Ectodermal cell (in vitro differentiated cells): Measurements from ENCODE around the gene MBNL2.

ENCODE experiments used
- H3K27ac ChIP-seq: 2 replicates; pipeline ENCODE4 v1.7.0; 2013; ENCODE audit warnings: mild to moderate bottlenecking, low read depth, low read length; ENCODE audit not compliant: insufficient read depth, poor library complexity, severe bottlenecking
- H3K27me3 ChIP-seq: 2 replicates; pipeline ENCODE4 v1.7.0; 2013; ENCODE audit warnings: mild to moderate bottlenecking, low read length; ENCODE audit not compliant: insufficient read depth, control insufficient read depth, poor library complexity, severe bottlenecking
- H3K36me3 ChIP-seq: one replicate; pipeline ENCODE4 v1.7.0; 2013; ENCODE audit warnings: low read length; ENCODE audit not compliant: control insufficient read depth, insufficient read depth
- H3K4me1 ChIP-seq: one replicate; pipeline ENCODE4 v1.7.0; 2013; ENCODE audit warnings: low read length; ENCODE audit not compliant: control insufficient read depth, insufficient read depth
- H3K4me3 ChIP-seq: 2 replicates; pipeline ENCODE4 v1.7.0; 2013; ENCODE audit warnings: low read depth, low read length, control low read depth; ENCODE audit not compliant: insufficient read depth
- H3K9me3 ChIP-seq: 2 replicates; pipeline ENCODE4 v1.7.0; 2013; ENCODE audit warnings: mild to moderate bottlenecking, low read length, moderate library complexity; ENCODE audit not compliant: control insufficient read depth
- WGBS, 2 experiments: methylation state at CpG; one replicate each; pipeline ENCODE4 v1.1.7; 2013; ENCODE audit warnings: missing lambda C conversion rate in 2 of 2; 5-methylcytosine and 5-hydroxymethylcytosine counted together

The MBNL2 gene

GRCh38 chr13:97250560-97250959 lies 28.4 kb downstream of the MBNL2 start:
- H3K27ac ChIP-seq, result no peak overlapping the region
- no peaks in the 10 kb centered on the region for H3K4me1 ChIP-seq
- no peaks in the 10 kb centered on the region for H3K27me3 ChIP-seq
- H3K36me3 ChIP-seq, result no peaks in the 10 kb centered on the region
- H3K4me3 ChIP-seq, result no peak overlapping the region
- no peaks in the 10 kb centered on the region for H3K9me3 ChIP-seq

GRCh38 chr13:97252735-97253134 lies 30.6 kb downstream of the MBNL2 start:
- H3K4me1 ChIP-seq, result no peaks in the 10 kb centered on the region
- H3K9me3 ChIP-seq, result no peaks in the 10 kb centered on the region
- H3K36me3 ChIP-seq, result no peaks in the 10 kb centered on the region
- no peak overlapping the region for H3K27ac ChIP-seq
- no peaks in the 10 kb centered on the region for H3K27me3 ChIP-seq
- WGBS, 2 experiments, result 100% methylated on average over 1 of the region's 1 CpG; no CpG with 5 or more reads in 1 of the 2 experiments
- H3K4me3 ChIP-seq, result no peak overlapping the region

- H3K27ac ChIP-seq, result no peak overlapping the region
- WGBS, 2 experiments, result 88 to 92% methylated on average over 6 of the region's 8 CpGs
- no peaks in the 10 kb centered on the region for H3K36me3 ChIP-seq
- no peaks in the 10 kb centered on the region for H3K4me1 ChIP-seq
- H3K27me3 ChIP-seq, result no peaks in the 10 kb centered on the region
- no peaks in the 10 kb centered on the region for H3K9me3 ChIP-seq
- no peak overlapping the region for H3K4me3 ChIP-seq
Measured at GRCh38 chr13:97253581-97254293, 31.6 kb downstream of the MBNL2 start.

GRCh38 chr13:97254816-97255215 lies 32.7 kb downstream of the MBNL2 start:
- Histone ChIP-seq H3K36me3 (no peaks in the 10 kb centered on the region), H3K27me3 (no peaks in the 10 kb centered on the region), H3K4me1 (no peaks in the 10 kb centered on the region), H3K4me3 (no peak overlapping the region), H3K27ac (no peak overlapping the region), H3K9me3 (no peaks in the 10 kb centered on the region)
- WGBS, 2 experiments, result 86 to 96% methylated on average over 2 of the region's 2 CpGs

GRCh38 chr13:97255515-97256021 lies 33.4 kb downstream of the MBNL2 start:
- Histone ChIP-seq H3K27me3 (no peaks in the 10 kb centered on the region), H3K27ac (no peak overlapping the region), H3K36me3 (no peaks in the 10 kb centered on the region), H3K4me1 (no peaks in the 10 kb centered on the region), H3K9me3 (no peaks in the 10 kb centered on the region), H3K4me3 (no peak overlapping the region)
- 93% methylated on average over 3 of the region's 3 CpGs for WGBS, 2 experiments

DNA sequence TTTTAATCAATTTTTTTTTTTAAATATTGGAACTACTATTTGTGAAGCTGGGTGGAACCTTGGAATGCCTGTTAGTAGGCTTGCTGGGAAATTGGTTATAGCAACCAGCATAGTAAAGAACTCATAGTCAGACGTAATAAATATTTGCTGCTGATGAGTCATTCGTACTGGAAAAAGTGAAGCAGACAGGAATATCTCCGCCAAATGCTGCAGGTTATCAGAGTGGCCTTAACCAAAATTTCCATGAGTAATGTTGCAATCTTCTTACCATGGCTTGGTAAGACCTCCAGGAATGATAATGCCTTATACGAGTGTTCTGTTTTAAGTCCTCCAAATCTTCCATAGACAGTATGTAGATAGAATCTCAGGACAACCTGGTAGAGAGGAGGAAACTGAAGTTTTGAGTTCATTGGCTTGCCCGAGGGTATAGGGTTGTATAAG lies 34.2 kb downstream of the MBNL2 start:
- Histone ChIP-seq H3K4me3 (no peak overlapping the region), H3K27me3 (no peaks in the 10 kb centered on the region), H3K4me1 (no peaks in the 10 kb centered on the region), H3K27ac (no peak overlapping the region), H3K36me3 (no peaks in the 10 kb centered on the region), H3K9me3 (no peaks in the 10 kb centered on the region)
- WGBS, 2 experiments, result 92 to 95% methylated on average over 5 of the region's 5 CpGs

GRCh38 chr13:97257228-97257755 lies 35.2 kb downstream of the MBNL2 start:
- WGBS, 2 experiments, result 94 to 95% methylated on average over 6 of the region's 6 CpGs
- Histone ChIP-seq H3K27me3 (no peaks in the 10 kb centered on the region), H3K36me3 (no peaks in the 10 kb centered on the region), H3K4me3 (no peak overlapping the region), H3K4me1 (no peaks in the 10 kb centered on the region), H3K27ac (no peak overlapping the region), H3K9me3 (no peaks in the 10 kb centered on the region)

GRCh38 chr13:97257800-97258799 lies 36.0 kb downstream of the MBNL2 start:
- Histone ChIP-seq H3K4me1 (no peaks in the 10 kb centered on the region), H3K4me3 (no peak overlapping the region), H3K36me3 (no peaks in the 10 kb centered on the region), H3K27me3 (no peaks in the 10 kb centered on the region), H3K9me3 (no peaks in the 10 kb centered on the region), H3K27ac (no peak overlapping the region)
- 78 to 80% methylated on average over 10 to 13 of the region's 13 CpGs for WGBS, 2 experiments

DNA sequence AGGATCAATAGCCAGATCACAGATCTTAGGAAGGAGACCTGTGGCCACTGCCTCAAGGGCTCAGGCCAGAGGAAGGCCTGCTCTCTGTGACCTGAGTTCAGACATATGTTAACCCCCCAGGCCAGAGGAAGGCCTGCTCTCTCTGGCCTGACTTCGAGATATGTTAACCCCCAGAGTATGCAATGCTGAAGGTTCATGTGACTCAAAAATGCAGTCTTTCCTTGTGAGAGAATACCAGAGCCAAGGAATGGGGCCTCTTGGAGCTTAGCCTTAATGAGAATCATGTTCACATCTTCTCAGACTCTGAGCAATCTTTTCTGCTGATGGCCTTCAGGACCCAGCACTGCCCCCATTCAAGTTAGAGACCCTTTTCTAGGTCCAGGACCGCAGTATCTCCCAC lies 36.7 kb downstream of the MBNL2 start:
- Histone ChIP-seq H3K9me3 (no peaks in the 10 kb centered on the region), H3K4me3 (no peak overlapping the region), H3K4me1 (no peaks in the 10 kb centered on the region), H3K27me3 (no peaks in the 10 kb centered on the region), H3K36me3 (no peaks in the 10 kb centered on the region), H3K27ac (no peak overlapping the region)
- WGBS, 2 experiments, result 95 to 96% methylated on average over 2 of the region's 2 CpGs

- Histone ChIP-seq H3K27ac (no peak overlapping the region), H3K27me3 (no peaks in the 10 kb centered on the region), H3K9me3 (no peaks in the 10 kb centered on the region), H3K4me3 (no peak overlapping the region), H3K36me3 (no peaks in the 10 kb centered on the region), H3K4me1 (no peaks in the 10 kb centered on the region)
- 93 to 95% methylated on average over 6 of the region's 6 CpGs for WGBS, 2 experiments
Measured at GRCh38 chr13:97259410-97259797, 37.3 kb downstream of the MBNL2 start.
